NCI-H1417 (cell line): Measurements from ENCODE around the gene B4GALT1.

Source experiments
- DNase-seq, 3 experiments: peaks; one replicate each; lab custom pipeline; 2025; lab: John Stamatoyannopoulos, UW

Gene B4GALT1

DNA sequence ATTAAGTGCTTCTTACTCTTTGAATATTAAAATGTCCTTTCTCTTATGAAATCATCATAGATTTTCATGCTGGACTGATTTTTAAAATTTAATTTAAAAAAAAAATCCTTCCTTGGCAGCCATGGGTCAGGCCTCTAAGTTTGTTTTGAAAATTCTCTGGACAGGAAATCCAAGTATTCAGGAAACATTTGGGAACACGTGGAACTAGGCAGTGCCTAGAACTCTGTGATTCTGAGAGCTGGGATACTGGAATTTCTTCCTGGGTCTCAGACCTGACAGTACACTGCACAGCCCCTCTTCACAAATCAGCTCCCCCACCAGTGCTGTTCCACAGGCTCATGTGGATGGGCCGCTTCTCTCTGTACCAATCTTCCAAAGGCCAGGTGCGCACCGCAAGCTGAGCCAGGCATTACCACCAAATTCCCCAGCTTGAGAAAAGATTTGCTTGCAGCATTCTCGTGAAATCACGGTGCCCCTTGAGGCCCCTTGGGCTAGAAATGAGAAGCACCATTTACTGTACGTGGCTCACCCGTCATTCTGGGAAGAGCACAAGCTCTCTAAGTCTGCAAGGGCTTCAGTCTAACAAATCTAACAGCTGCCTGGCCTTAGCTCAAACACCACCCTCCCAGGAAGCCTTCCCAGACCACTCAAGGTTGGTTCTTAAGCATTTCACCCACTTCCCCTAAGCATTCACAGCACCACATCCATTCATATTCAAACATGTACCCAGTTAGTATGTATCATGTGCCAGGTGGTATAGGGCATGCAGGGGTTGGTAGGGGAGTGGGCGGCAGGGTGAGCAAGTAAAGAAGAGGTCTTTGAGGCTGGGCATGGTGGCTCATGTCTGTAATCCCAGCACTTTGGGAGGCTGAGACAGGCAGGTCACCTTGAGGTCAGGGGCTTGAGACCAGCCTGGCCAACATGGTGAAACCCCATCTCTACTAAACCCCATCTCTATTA is 26.5 kb downstream of the B4GALT1 start:
- no peak for DNase-seq

DNA sequence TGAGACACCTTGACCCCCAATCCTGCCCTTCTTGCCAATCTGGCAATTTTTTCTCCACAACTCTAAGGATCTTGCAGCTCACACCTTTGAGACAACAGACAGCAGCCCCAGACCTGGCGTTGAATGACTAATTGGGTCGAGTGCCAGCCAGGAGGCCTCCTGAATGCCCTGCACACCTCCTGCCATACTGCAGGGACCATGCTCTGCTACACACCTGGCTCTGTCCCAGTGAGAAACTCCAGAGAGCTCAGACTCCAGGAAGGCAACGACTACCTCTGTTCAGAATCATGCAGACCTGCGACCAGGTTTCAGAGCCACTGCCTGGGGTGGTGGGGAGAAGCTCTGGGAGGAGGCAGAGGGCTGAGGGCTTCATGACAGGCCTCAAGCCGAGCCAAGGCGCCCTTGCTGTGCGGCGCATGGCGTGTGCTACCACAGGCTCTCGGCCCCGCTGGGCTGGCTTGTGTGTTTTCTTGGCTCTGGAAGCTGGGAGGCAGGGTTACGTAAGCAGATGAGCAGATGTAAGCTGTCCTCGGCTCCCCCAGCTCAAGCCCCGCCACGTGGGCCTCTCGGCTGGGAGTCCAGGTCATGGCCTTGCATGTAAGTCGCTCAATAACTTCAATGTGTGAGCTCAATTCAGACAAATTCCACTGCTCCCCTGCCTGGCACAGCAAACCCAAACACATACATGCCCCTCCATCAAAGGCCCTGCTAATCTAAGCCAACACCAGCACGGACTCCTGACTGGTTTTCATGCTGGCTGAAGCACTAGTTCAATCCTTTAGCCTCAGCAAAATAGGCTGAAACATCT is 27.5 kb downstream of the B4GALT1 start:
- DNase-seq: no peak

DNA sequence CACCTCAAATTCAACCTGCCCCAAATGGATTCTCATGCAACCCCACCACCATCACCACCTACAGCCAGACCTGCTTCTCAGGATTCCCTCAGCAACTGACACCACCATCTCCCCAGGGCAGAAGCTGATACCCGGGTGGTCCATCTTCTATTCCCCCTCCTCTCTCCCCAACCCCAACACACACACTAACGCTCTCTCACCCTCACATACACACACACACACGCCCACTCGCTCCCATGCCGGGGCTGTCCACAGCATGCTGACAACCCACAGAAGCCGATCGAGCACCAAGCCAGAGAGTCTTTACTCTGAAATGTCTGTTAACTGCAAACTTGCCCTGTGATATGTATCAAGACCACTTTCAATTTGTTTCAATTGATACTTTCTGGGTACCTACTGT is 28.4 kb downstream of the B4GALT1 start:
- no peak for DNase-seq

GRCh38 chr9:33137781-33138264 is 29.3 kb downstream of the B4GALT1 start:
- no peak for DNase-seq

GRCh38 chr9:33136721-33137670 is 30.1 kb downstream of the B4GALT1 start:
- DNase-seq: no peak

GRCh38 chr9:33135470-33135958 is 31.6 kb downstream of the B4GALT1 start:
- DNase-seq: no peak

DNA sequence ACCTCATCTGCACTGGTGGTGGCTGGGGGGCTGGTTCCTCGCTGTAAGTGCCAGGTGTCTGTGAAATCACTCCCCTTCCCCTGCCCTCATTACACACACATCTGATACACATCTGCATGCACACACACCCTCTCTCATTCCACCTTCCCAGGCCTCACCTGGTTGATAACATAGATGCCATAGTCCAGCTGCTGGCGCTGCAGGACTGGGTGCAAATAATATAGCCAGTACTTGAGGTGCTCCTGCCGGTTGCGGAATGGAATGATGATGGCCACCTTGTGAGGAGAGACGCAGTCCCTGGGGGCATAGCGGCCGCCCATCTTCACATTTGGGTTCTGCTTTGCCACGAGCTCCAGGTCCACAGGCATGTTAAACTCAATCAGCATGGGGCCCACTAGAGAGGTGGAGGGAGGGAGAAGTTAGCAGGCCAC is 32.1 kb downstream of the B4GALT1 start:
- no peak for DNase-seq

GRCh38 chr9:33133186-33133585 is 34.0 kb downstream of the B4GALT1 start:
- peak in 2 of 3 experiments; percentile 25 to 58 for DNase-seq

- DNase-seq: no peak
These were observed 35.1 kb downstream of the B4GALT1 start for GRCh38 chr9:33131790-33132772.

DNA sequence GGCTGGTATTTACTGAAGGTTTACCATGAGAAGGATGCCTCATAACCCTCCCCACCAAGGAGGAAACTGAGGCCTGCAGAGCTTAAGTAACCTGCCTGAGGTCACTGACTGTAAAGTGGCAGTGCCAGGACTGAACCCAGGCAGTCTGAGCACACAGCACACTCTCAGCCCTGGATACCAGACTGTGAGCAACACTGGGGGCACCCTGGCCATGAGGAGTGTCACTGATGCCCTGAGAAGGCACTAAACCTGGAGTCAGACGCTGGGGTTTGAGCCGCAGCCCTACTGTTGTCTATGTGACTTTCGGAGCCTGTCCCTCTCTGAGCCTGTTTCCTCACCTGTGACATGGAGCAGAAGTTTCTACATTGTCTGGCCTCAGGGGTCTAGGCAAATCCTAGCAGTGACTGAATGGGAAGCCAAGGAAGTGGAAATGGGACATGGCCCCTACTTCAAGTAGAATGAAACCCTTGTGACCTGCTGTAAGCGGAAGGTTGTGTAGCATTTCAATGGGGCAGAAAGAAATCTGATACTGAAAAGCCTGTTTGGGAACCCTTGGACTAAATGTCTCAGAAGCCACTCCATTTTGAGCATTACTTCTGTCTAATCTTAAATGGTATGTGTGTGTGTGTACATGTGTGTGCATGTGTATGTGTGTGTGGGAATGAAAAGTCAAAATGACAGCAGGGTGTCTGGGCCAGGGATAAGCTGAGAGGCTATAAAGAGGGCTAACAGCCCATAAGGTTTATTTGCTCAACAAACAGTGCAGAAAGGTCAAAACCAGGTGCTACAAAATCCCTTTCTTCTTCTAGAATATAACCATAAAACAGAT is 36.0 kb downstream of the B4GALT1 start:
- peak; percentile 8 to 56 (median 24) for DNase-seq

DNA sequence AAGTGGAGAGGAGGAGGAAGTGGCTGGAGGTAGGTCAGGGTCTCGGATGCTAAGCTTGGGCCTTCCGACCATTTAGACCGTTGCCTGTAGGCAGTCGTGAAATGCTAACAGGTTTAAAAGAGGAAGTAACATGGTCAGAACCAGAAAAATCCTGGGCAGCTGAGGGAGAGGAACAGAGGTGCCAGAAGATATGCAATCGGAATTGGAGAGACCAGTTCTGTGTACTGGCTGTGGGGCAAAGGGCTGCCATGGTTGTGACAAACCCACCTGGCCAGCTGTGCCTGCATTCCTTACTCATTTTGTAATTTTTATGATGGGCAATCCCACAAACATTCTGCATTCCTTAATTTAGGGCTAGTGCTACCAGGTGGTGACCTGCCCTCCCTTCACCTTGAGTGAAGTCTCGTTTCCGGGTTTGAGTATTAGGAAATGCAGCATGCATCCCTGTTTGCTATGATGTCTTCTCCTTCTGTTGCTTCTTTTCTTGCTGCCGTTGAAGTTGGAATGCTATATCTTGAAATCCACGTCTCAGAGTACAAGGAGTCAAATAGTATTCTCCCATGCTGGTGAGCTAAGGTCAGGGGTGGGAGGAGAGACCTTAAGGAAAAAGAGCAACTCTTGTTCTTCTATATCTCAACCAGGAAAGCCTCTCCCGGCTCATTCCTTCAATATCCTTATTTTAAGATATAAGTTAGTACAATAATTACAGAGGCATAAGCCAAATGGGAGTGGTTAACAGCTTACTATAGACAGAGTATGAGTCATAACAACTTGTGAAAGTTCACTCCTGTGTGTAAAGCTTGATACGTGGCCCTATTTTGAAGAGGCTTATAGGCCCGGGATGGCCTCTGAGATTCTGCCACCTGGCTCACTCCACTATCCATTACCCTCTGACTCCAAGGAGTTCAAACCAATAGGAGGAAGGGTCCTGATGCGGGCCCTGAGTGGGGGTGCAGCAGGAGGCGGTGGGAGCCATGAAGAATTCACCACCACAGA is 37.0 kb downstream of the B4GALT1 start:
- no peak for DNase-seq

DNA sequence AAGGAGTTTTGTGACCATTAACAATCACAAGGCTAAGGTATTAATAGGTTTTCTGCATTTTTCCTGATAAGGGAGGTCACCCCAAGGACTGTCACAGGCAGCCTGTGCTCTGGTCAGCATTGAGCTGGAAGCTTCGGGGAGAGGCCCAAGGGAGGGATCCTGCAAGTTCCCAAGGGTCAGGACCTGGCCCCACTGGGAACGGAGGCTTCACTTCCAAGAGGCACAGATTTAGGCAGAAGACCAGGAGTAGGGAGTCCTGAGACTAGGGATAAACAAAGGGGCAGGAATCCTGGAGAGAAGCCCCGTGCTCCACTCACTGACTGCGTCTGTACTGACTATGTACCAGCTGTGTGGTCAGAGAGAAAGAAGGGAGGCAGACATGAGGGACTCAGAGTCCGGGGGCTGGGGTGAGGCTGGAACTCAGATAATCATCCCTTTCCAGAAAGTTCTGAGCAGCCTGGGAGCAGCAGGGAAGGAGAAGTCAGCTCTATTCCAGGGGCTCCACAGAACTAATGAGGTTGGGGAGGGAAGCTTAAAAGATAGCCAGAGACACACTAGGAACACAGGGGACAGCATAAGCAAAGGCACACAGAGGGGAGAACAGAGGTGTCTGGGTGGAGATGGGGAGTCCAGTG is 37.8 kb downstream of the B4GALT1 start:
- DNase-seq: no peak

DNA sequence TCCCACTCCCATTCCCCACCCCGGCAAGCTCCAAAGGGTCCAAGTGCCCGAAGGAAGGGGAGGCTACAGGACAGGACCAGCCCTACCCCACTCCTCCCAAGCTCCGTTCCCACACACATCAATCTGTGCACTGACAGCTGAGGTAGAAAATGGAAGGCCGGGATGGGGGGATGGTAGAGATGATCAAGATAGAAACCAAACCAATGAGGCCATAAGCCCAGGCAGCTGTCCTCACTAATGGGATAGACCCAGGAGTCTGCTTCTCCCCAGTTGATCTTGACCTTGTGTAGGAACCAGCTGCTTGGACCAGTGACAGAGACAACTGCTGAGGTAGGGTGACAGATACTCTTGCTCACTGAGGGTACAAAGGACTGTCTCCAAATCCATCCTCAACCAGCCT is 38.6 kb downstream of the B4GALT1 start:
- no peak for DNase-seq

DNA sequence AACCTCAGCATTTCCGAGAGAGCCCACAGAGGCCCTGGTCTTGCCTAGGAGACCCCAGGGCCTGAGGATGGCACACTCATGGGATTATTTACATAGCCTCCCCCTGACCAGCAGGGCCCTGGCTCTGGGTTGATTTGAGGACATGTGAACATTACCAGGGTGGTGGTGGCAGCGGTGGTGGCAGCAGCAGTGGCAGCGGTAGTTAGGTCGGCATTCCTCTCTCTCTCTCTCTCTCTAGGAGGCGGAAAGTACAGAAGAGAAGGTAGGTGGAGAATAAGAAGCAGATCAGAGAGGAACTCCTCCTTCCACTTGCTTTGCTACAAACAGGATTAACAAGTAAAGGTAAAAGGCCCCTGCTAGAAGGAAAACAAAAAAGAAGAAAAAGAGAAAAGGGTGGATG is 39.3 kb downstream of the B4GALT1 start:
- no peak for DNase-seq

DNA sequence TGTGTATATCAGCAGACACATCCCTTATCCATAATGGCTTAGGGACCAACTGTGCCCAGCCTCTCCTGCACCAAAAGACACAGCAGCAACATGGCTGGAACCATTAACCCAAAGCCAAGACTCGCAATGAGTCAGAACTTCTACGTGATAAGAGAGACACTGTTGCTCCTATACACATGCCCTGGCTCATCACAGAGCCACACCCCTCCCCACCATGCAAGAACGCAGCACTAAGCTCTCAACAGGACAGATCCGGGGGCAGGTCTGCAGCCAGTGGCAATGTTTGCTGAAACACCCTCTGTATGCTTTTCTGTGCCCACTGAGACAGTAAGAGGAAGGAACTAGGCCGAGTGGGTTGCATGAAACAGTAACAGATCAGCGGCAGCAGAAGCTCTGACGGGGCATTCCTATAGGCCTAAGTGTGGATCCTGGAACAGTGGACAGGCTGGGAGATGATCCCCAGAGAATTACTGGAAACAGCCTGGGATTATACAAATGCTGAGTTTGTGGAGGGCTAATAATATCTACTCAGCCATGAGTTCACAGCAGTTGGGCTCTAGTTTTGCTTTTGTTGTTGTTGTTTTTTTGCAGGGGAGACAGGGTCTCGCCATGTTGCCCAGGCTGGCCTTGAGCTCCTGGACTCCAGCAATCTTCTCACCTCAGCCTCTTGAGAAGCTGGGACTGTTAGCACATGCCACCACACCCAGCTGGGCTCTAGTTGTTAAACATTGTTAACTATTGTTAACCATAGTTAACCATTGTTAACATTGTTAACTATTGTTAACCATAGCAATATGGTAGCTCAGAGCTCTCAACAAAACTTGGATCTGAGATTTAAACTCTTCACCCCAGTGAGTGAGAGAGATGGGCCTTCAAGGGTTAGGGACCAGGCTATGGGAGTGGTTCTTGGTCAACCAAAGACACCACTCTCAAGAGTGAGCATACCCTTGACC is 41.0 kb downstream of the B4GALT1 start:
- DNase-seq: no peak

GRCh38 chr9:33125461-33125860 is 41.7 kb downstream of the B4GALT1 start:
- DNase-seq: no peak
